Body of pancreas (tissue), 4 donors: ENCODE measurements around the gene PANK3. TPM values are rescaled to one million over a fixed set of nuclear protein-coding genes. Genes with fewer than 3 reads are reported as not detected.
"Not testable (repeated sequence)": the region's sequence is repeated elsewhere in the genome, so short reads cannot be mapped to it uniquely, and the experiment has no call there.

ENCODE experiments used
- ATAC-seq: fragments of 150-250 bp; one replicate; pipeline ENCODE4 v1.9.1; 2016
- DNase-seq, 4 donors: peaks; one replicate each; pipeline ENCODE4 v3.0.0-alpha.2; 2019
- H3K27ac ChIP-seq, 4 donors: fragments of 200-600 bp; sonication (generic); 1 replicate in 3 of 4; 2 replicates in 1 of 4; pipeline versions ENCODE4 v1.5.1 to v1.6.1; 2016 to 2019; ENCODE audit warnings: mild to moderate bottlenecking in 1 of 4, mixed read lengths in 1 of 4, moderate library complexity in 1 of 4
- H3K27me3 ChIP-seq, 2 donors: fragments of 200-600 bp; sonication (generic); one replicate each; pipeline ENCODE4 v1.6.0; 2016; ENCODE audit warnings: mild to moderate bottlenecking in 1 of 2
- H3K36me3 ChIP-seq, 2 donors: fragments of 200-600 bp; sonication (generic); replicated peaks in 1 of 2; 2 replicates each; pipeline ENCODE4 v1.5.1; 2016; ENCODE audit warnings: low read depth in 2 of 2; ENCODE audit not compliant: insufficient read depth in 1 of 2
- H3K4me1 ChIP-seq: fragments of 200-600 bp; sonication (generic); one replicate; pipeline ENCODE4 v1.6.0; 2016
- H3K4me3 ChIP-seq, 2 donors: fragments of 200-600 bp; sonication (generic); 1 replicate in 1 of 2; 2 replicates in 1 of 2; pipeline ENCODE4 v1.5.1; 2016 to 2019
- H3K9me3 ChIP-seq, 3 donors: fragments of 200-600 bp; sonication (generic); 1 replicate in 2 of 3; 2 replicates in 1 of 3; pipeline ENCODE4 v1.5.1; 2016
- POLR2A ChIP-seq, 3 donors: fragments of 450-650 bp; IDR thresholded peaks; one replicate each; pipeline ENCODE4 v1.6.1; 2016; ENCODE audit warnings: antibody characterized with exemption in 3 of 3, mild to moderate bottlenecking in 2 of 3
- WGBS, 2 donors: methylation state at CpG; one replicate each; pipeline ENCODE4 v1.1.5; 2017; 5-methylcytosine and 5-hydroxymethylcytosine counted together
- intact Hi-C: fragments of 100-400 bp; cut with DNase I; formaldehyde crosslinking; loops from one replicate; pipeline ENCODE4 v1.15.1; 2023
- total RNA-seq, 2 donors: library from RNA; depleted of rRNA; stranded (reverse); fragments of >200 nt; gene quantifications; one replicate each; pipeline ENCODE4 v1.1.0, GENCODE V29; 2016
- TF ChIP-seq, protein P1 (sequence below), 7 experiments: fragments of 450-650 bp in 4 of 7; fragments of 200-600 bp in 3 of 7; sonication (generic) in 3 of 7; IDR thresholded peaks; one replicate each; pipeline ENCODE4 v1.5.1; 2016 to 2019; ENCODE audit warnings: antibody characterized with exemption in 7 of 7

The PANK3 gene
- total RNA-seq, 2 donors from 2014 or later = 14.5 to 18.7 TPM

DNA sequence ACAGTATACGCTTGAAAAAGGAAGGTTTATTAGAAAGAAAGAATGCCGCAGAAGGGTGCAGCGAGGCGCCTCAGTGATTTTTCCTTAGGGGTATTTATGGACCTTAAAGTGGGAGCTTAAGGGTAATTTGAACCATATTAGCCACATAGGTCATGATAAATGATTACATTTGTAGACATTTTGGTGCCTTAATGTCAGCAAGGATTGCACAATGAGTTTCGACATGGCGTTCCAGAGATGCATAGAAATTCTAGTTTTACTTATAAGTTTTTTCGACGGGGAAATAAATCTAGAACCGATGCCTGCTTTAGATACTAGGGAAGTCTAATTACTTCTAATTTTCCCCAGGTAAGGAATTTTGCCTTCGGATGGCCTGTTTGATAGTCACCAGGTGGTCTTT, 20.7 kb upstream of the PANK3 start:
- WGBS, 2 donors = 91 to 93% methylated on average over 10 of the region's 10 CpGs
- peaks cover 4% of the 10 kb centered on the region for H3K4me1 ChIP-seq
- ATAC-seq (no peak), DNase-seq (no peak)
- TF ChIP-seq, protein P1, sequence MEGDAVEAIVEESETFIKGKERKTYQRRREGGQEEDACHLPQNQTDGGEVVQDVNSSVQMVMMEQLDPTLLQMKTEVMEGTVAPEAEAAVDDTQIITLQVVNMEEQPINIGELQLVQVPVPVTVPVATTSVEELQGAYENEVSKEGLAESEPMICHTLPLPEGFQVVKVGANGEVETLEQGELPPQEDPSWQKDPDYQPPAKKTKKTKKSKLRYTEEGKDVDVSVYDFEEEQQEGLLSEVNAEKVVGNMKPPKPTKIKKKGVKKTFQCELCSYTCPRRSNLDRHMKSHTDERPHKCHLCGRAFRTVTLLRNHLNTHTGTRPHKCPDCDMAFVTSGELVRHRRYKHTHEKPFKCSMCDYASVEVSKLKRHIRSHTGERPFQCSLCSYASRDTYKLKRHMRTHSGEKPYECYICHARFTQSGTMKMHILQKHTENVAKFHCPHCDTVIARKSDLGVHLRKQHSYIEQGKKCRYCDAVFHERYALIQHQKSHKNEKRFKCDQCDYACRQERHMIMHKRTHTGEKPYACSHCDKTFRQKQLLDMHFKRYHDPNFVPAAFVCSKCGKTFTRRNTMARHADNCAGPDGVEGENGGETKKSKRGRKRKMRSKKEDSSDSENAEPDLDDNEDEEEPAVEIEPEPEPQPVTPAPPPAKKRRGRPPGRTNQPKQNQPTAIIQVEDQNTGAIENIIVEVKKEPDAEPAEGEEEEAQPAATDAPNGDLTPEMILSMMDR (IDR thresholded peaks at IDR 0.05) = no peak
- no peak for TF ChIP-seq POLR2A (IDR thresholded peaks at IDR 0.05)
- intact Hi-C loops = no loop called here
- no peaks in the 10 kb centered on the region for H3K36me3 ChIP-seq
- H3K4me3 ChIP-seq = no peak overlapping the region
- no peaks in the 10 kb centered on the region for H3K9me3 ChIP-seq
- no peak overlapping the region for H3K27ac ChIP-seq
- H3K27me3 ChIP-seq = no peaks in the 10 kb centered on the region

DNA sequence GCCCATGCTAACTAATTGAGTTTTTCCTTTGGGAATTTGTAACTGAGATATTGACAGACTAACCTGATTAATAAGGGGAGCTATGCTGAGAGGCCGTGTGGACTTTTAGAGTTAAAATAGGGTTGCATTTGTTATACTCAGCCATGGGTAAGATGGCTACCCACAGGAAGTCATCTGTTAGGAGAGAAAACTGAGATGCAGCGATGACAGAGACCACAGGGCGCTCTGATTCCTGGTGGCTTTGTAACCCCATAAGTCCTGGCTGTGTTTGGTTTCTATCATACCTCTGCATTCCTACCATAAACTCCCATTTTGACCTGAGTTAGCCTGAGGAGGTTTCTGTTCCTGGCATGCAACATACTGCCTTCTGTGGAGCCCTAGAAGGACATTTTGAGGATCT, 19.5 kb upstream of the PANK3 start:
- Histone ChIP-seq H3K27me3 (no peaks in the 10 kb centered on the region), H3K4me1 (peaks cover 4% of the 10 kb centered on the region), H3K4me3 (no peak overlapping the region), H3K27ac (no peak overlapping the region), H3K36me3 (no peaks in the 10 kb centered on the region), H3K9me3 (no peaks in the 10 kb centered on the region)
- intact Hi-C loops = no loop called here
- 76 to 90% methylated on average over 3 of the region's 3 CpGs for WGBS, 2 donors
- no peak for DNase-seq
- no peak for ATAC-seq
- no peak for TF ChIP-seq POLR2A (IDR thresholded peaks at IDR 0.05)
- TF ChIP-seq, protein P1 (IDR thresholded peaks at IDR 0.05) = no peak

DNA sequence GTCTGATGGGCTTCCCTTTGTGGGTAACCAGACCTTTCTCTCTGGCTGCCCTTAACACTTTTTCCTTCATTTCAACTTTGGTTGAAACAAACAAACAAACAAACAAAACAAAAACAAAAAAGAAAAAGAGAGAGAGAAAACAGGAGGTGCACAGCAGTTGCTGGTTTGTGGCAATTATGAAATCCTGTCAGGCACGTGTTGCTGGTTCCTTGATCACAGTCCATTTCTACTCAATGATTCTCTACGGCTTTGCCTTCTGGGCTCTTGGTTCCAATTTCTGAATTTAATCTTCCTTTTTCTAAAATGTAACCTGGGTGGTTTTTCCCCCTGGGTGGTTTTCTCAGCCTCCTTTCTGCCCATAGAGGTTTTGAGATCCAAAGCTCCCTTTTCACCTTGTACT, 17.8 kb upstream of the PANK3 start:
- Histone ChIP-seq H3K27me3 (no peaks in the 10 kb centered on the region), H3K4me3 (no peak overlapping the region), H3K27ac (no peak overlapping the region), H3K9me3 (no peaks in the 10 kb centered on the region), H3K36me3 (no peaks in the 10 kb centered on the region), H3K4me1 (peaks cover 9% of the 10 kb centered on the region)
- ATAC-seq (no peak), DNase-seq (no peak)
- intact Hi-C loops = no loop called here
- TF ChIP-seq POLR2A (IDR thresholded peaks at IDR 0.05) = no peak
- TF ChIP-seq, protein P1 (IDR thresholded peaks at IDR 0.05) = no peak
- 76 to 92% methylated on average over 2 of the region's 2 CpGs for WGBS, 2 donors

DNA sequence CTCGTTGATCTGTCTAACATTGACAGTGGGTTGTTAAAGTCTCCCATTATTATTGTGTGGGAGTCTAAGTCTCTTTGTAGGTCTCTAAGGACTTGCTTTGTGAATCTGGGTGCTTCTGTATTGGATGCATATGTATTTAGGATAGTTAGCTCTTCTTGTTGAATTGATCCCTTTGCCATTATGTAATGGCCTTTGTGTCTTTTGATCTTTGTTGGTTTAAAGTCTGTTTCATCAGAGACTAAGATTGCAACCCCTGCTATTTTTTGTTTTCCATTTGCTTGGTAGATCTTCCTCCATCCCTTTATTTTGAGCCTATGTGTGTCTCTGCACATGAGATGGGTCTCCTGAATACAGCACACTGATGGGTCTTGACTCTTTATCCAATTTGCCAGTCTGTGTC, 17.0 kb upstream of the PANK3 start:
- intact Hi-C loops, H3K9me3 ChIP-seq, DNase-seq, H3K36me3 ChIP-seq, H3K27me3 ChIP-seq, H3K4me3 ChIP-seq, H3K27ac ChIP-seq, ATAC-seq: not testable (repeated sequence)
- WGBS, 2 donors = 85 to 100% methylated on average over 1 of the region's 1 CpG
- H3K4me1 ChIP-seq = peaks cover 17% of the 10 kb centered on the region

DNA sequence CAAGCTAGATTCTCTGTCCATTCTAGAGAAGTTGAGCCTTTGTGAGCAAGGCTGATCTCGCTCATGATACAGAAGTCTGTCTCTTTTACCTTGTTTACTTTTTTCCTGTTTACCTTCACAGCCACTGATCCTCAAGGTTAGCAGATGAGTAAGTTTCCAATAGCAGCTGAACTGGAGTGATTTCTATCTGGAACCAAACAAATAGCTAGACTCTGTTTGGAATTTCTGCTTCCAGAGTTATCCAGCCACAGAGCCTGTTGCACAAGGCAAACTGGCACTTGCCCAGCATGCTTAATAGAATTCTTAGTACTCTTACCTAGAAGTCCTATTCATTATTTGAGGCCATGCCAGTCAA, 12.8 kb upstream of the PANK3 start:
- ATAC-seq (peak; percentile 55), DNase-seq (peak; percentile 67 to 84 (median 80))
- Histone ChIP-seq H3K4me1 (peaks cover 19% of the 10 kb centered on the region), H3K27me3 (no peaks in the 10 kb centered on the region), H3K4me3 (no peak overlapping the region), H3K9me3 (no peaks in the 10 kb centered on the region), H3K36me3 (no peaks in the 10 kb centered on the region), H3K27ac (peak overlapping the region in 2 of 4 donors; percentile 11 to 47)
- TF ChIP-seq POLR2A (IDR thresholded peaks at IDR 0.05) = no peak
- TF ChIP-seq, protein P1 (IDR thresholded peaks at IDR 0.05) = no peak
- 21 to 50% methylated on average over 1 of the region's 1 CpG for WGBS, 2 donors
- intact Hi-C loops = no loop called here
